HG02973 (cell line): ENCODE data around the gene NCAPH2.
A peak's percentile ranks its signal among the peaks of the same experiment; 100 is the strongest.

Experiments used
- ATAC-seq: cut with Tn5 transposase; IDR thresholded peaks from one replicate; pipeline ENCODE4 v1.9.1; 2021; ENCODE audit warnings: moderate library complexity; ENCODE audit not compliant: unreplicated experiment

The NCAPH2 gene

DNA sequence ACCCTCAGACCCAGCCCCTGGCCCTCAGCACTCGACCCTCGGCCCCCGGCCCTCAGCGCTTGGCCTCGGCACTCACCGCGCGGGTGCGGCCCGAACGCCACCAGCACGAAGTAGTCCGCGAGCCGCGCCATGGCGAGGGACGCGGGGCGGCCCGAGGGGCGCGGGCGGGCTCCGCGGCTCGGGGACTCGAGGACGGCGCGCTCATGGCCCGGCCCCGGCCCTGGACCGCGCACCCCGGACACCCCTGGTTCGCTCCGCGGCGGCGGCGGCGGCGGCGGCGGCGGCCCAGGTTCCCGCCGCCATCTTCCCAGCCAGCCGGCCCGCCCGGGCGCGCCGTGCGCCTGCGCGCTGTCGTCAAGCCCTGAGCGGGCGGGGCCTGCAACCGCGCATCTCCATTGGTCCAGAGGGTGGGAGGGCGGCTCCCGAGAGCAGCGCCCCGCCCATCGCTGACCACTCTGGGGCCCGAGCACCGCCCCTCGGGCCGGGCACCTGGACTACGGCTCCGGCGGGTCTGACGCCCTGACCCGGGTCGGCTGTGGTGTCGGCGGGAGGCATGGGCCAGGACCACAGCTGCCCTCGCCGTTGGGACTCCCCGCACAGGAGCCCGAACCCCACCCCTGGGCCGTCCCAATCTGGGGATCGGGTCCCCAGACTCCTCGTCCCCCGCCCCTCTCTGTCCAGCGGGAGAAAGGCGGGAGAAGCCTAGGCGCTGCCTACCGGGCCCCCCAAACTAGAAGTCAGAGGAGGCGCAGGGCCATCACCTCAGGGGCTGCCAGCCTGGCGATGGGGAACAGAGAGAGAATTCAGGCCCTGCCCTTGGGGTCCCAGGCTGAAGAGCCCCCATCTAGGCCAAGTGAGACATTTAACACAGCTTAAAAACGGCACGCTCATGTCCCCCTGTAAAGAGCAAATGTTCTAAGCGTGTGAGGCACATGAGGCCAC lies 33.0 kb upstream of the NCAPH2 start, which contains the start of gene SBF1:
SBF1 (minus strand) TSS at position 326 of the 942 bp plus-strand sequence; CDS start at position 131, 195 bp downstream.
- ATAC-seq: peak; percentile 62

- ATAC-seq: no peak
Observed at GRCh38 chr22:50475652-50476002, 32.4 kb upstream of the NCAPH2 start.

GRCh38 chr22:50476868-50477267 lies 31.2 kb upstream of the NCAPH2 start:
- ATAC-seq: no peak

DNA sequence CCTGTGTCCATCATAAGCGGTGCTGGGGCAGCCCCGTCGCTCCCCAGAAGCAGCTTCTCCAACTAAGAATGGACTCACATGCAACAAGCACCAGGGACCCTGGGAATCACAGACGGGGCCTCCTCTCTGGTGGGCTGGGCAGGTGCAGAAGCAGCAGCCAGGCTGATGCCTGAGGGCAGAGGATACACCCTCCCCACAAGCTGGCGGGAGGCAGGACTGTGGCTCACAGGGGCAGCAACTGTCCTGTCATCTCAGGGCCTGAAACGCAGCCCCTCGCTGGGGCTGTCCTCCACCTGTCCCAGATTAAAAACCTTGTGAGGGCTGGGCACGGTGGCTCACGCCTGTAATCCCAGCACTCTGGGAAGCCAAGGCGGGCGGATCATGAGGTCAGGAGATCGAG lies 30.1 kb upstream of the NCAPH2 start:
- no peak for ATAC-seq

- no peak for ATAC-seq
Observed at GRCh38 chr22:50479721-50480120, 28.3 kb upstream of the NCAPH2 start.

GRCh38 chr22:50481045-50481439 lies 27.0 kb upstream of the NCAPH2 start:
- ATAC-seq: no peak

- ATAC-seq: no peak
Observed at GRCh38 chr22:50481440-50482106, 26.5 kb upstream of the NCAPH2 start, which contains the start of gene ADM2. Gene ADM2, plus strand, starts transcription at chr22:50481543. Its CDS starts 305 bp downstream, at chr22:50481848.

- ATAC-seq: no peak
Observed at GRCh38 chr22:50482107-50483074, 25.6 kb upstream of the NCAPH2 start.

- no peak for ATAC-seq
Observed at GRCh38 chr22:50483106-50483505, 24.9 kb upstream of the NCAPH2 start.

DNA sequence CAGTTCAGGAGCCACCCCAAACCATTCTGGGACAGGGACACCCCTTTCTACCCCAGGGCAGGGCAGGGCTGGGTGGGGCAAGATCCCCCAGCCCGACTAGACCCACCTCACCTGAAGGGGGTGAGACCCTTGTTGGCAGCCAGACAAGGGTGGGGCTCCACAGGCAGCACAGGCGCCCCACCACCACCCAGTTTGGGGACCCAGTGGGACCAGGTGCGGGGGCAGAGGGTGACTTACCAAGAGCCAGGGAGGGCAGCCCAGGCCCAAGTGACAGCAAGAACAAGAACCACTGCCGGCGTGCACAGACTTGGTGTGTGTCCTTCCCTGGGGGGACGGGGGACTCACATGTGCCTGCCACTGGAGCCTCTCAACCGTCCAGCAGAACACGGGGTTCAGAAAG lies 24.5 kb upstream of the NCAPH2 start:
- ATAC-seq: no peak

DNA sequence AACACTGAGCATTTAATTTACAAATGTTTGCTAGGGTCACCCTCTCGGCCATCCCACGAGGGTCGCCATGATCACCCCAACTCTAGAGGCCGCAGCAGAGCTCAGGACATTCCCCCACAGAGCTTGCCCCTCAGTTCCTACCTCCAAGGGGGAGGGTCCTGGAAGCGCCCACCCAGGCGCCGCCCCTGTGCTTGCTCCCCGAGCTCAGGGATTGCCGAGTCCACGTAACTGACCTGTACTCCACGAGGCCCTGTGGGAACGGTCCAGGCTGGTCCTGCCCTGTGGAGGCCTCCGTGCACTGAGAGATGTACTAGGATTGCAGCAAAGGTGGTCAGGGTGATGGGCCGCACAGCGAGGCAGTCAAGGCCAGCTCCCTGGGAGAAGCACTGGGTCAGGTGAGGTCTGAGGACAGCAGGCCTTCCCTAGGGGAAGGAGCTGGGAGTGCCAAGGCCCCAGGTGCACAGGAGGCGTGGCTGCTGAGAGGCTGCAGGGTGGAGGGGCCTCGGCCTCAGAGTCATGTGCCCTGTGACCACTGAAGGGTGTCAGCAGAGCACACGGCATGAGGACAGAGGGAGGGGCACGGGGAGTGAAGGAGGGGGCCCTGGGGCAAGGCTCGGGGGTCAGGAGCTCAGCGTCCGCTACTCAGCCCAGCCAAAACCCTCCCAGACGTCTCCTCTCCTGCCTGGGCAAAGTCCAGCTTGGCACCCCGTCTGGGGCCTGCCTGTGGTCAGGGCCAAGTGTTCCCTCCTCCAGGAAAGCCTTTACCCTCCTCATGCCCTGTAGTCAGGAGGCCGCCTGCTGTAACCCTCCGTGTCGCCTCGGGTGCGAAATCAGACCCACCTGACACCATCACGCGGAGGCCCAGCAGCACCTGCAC lies 23.8 kb upstream of the NCAPH2 start:
- no peak for ATAC-seq

- no peak for ATAC-seq
Observed at GRCh38 chr22:50485221-50486131, 22.5 kb upstream of the NCAPH2 start.

GRCh38 chr22:50486561-50487289 lies 21.3 kb upstream of the NCAPH2 start, which contains the start of gene MIOX:
Gene MIOX, plus strand, starts transcription at chr22:50486859. Its CDS starts 39 bp downstream, at chr22:50486898.
- ATAC-seq: no peak

GRCh38 chr22:50487290-50488005 lies 20.6 kb upstream of the NCAPH2 start:
- ATAC-seq: no peak

DNA sequence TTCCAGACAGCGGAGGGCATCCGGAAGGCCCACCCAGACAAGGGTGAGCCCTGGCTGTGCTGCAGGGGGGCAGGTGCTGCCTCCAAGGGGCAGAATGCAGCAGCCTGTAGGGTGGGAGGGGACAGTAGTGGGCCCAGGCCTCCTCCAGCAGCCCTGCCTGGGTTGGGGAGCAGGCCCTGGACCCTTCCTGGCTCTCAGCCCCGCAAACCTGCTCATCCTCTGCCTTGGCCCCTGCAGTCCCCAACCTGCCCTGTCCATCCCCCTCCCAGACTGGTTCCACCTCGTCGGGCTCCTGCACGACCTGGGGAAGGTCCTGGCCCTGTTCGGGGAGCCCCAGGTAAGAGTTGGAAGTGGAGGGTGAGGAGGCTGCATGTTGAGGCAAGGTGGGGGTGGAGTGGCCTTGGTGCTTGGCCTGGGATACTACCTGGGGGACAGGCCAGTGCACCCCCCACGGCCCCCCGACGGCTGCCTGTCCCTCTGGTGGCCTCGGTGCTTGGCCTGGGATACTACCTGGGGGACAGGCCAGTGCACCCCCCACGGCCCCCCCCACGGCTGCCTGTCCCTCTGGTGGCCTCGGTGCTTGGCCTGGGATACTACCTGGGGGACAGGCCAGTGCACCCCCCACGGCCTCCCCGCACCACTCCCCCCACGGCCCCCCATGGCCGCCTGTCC lies 19.9 kb upstream of the NCAPH2 start:
- ATAC-seq: no peak

GRCh38 chr22:50488886-50489285 lies 19.1 kb upstream of the NCAPH2 start:
- no peak for ATAC-seq
